OCI-LY3 (cell line): ENCODE measurements around the gene ATP5IF1.

Experiments used
- H2AFZ ChIP-seq: fragments of 200-600, 300-600 bp; shearing (Covaris generic); 2 replicates; pipeline ENCODE4 v1.6.0; 2014; ENCODE audit warnings: antibody characterized with exemption, low read depth, low read length
- H3K27ac ChIP-seq: fragments of 200-600, 300-600 bp; sonication (generic); 2 replicates; pipeline ENCODE4 v1.5.1; 2014; ENCODE audit warnings: mild to moderate bottlenecking, low read length, moderate library complexity, mixed read lengths
- H3K27me3 ChIP-seq: fragments of 200-600, 300-600 bp; sonication (generic); 2 replicates; pipeline ENCODE4 v1.6.1; 2014; ENCODE audit warnings: low read depth, low read length, mixed read lengths
- H3K36me3 ChIP-seq: fragments of 200-600, 300-600 bp; sonication (generic); replicated peaks from 2 replicates; pipeline ENCODE3; 2014; ENCODE audit warnings: low read depth, low read length, mixed read lengths
- H3K4me1 ChIP-seq: fragments of 300-600, 200-600 bp; sonication (generic); 2 replicates; pipeline ENCODE4 v1.6.1; 2014; ENCODE audit warnings: low read length, mixed read lengths
- H3K4me2 ChIP-seq: fragments of 200-600, 300-600 bp; sonication (generic); 2 replicates; pipeline ENCODE4 v1.6.1; 2014; ENCODE audit warnings: low read length, mixed read lengths
- H3K4me3 ChIP-seq: fragments of 300-600, 200-600 bp; sonication (generic); 2 replicates; pipeline ENCODE4 v1.5.1; 2014; ENCODE audit warnings: antibody characterized with exemption, mild to moderate bottlenecking, low read length, moderate library complexity
- H3K79me2 ChIP-seq: fragments of 300-600, 200-600 bp; shearing (Covaris generic); 2 replicates; pipeline ENCODE4 v1.6.1; 2014; ENCODE audit warnings: mild to moderate bottlenecking, low read length, mixed read lengths
- H3K9ac ChIP-seq: fragments of 300-600, 200-600 bp; shearing (Covaris generic); 2 replicates; pipeline ENCODE4 v1.6.0; 2014; ENCODE audit warnings: mild to moderate bottlenecking, low read length, moderate library complexity
- H3K9me3 ChIP-seq: fragments of 200-600, 300-600 bp; shearing (Covaris generic); 2 replicates; pipeline ENCODE4 v1.6.1; 2014; ENCODE audit warnings: low read length, mixed read lengths; ENCODE audit not compliant: insufficient read depth
- H4K20me1 ChIP-seq: fragments of 200-600, 300-600 bp; sonication (generic); 2 replicates; pipeline ENCODE4 v1.6.1; 2016; ENCODE audit warnings: low read length, mixed read lengths; ENCODE audit not compliant: insufficient read depth
- CTCF ChIP-seq: fragments of 200-600, 300-600 bp; sonication (generic); IDR thresholded peaks from 2 replicates; pipeline ENCODE4 v1.5.1; 2014; ENCODE audit warnings: antibody characterized with exemption, low read length, low read depth
- EZH2phosphoT487 ChIP-seq: fragments of 200-600 bp; shearing (Covaris generic); IDR thresholded peaks from 2 replicates; pipeline ENCODE4 v1.6.1; 2018; ENCODE audit warnings: antibody characterized with exemption, mixed run types, low read depth

ATP5IF1 gene

GRCh38 chr1:28280501-28280900 is 44.6 kb downstream of the ATP5IF1 start:
- Histone ChIP-seq H3K27ac (no peak overlapping the region), H3K4me2 (no peak overlapping the region), H3K9ac (no peak overlapping the region), H3K36me3 (no peaks in the 10 kb centered on the region), H3K9me3 (no peaks in the 10 kb centered on the region), H3K79me2 (no peaks in the 10 kb centered on the region), H3K27me3 (no peaks in the 10 kb centered on the region), H3K4me1 (peaks cover 7% of the 10 kb centered on the region; the same call in 1 of the 2 replicates), H2AFZ (no peak overlapping the region), H3K4me3 (no peak overlapping the region), H4K20me1 (no peaks in the 10 kb centered on the region)
- TF ChIP-seq EZH2phosphoT487, result no peak
- TF ChIP-seq CTCF, result no peak

- no peaks in the 10 kb centered on the region for H3K36me3 ChIP-seq
- no peaks in the 10 kb centered on the region for H4K20me1 ChIP-seq
- peaks cover 7% of the 10 kb centered on the region; the same call in 1 of the 2 replicates for H3K4me1 ChIP-seq
- no peak overlapping the region for H3K27ac ChIP-seq
- H3K4me2 ChIP-seq, result no peak overlapping the region
- no peaks in the 10 kb centered on the region for H3K79me2 ChIP-seq
- no peak overlapping the region for H3K4me3 ChIP-seq
- H3K27me3 ChIP-seq, result no peaks in the 10 kb centered on the region
- TF ChIP-seq CTCF (no peak), EZH2phosphoT487 (no peak)
- no peak overlapping the region for H2AFZ ChIP-seq
- no peak overlapping the region for H3K9ac ChIP-seq
- H3K9me3 ChIP-seq, result no peaks in the 10 kb centered on the region
These were observed 45.1 kb downstream of the ATP5IF1 start for GRCh38 chr1:28280977-28281381.

GRCh38 chr1:28281608-28282425 is 45.9 kb downstream of the ATP5IF1 start:
- H3K9ac ChIP-seq, result no peak overlapping the region
- H4K20me1 ChIP-seq, result no peaks in the 10 kb centered on the region
- no peak overlapping the region for H3K4me2 ChIP-seq
- no peaks in the 10 kb centered on the region for H3K9me3 ChIP-seq
- peaks cover 7% of the 10 kb centered on the region; the same call in 1 of the 2 replicates for H3K4me1 ChIP-seq
- no peak overlapping the region for H3K4me3 ChIP-seq
- H2AFZ ChIP-seq, result no peak overlapping the region
- no peak for TF ChIP-seq CTCF
- no peak for TF ChIP-seq EZH2phosphoT487
- H3K27me3 ChIP-seq, result no peaks in the 10 kb centered on the region
- no peaks in the 10 kb centered on the region for H3K79me2 ChIP-seq
- H3K27ac ChIP-seq, result no peak overlapping the region
- no peaks in the 10 kb centered on the region for H3K36me3 ChIP-seq

- no peaks in the 10 kb centered on the region for H3K79me2 ChIP-seq
- H3K4me2 ChIP-seq, result no peak overlapping the region
- H3K27me3 ChIP-seq, result no peaks in the 10 kb centered on the region
- H3K4me1 ChIP-seq, result peaks cover 7% of the 10 kb centered on the region; the same call in 1 of the 2 replicates
- no peak overlapping the region for H3K9ac ChIP-seq
- TF ChIP-seq CTCF, result no peak
- no peak for TF ChIP-seq EZH2phosphoT487
- no peak overlapping the region for H3K4me3 ChIP-seq
- H3K27ac ChIP-seq, result no peak overlapping the region
- H3K9me3 ChIP-seq, result no peaks in the 10 kb centered on the region
- H2AFZ ChIP-seq, result no peak overlapping the region
- H4K20me1 ChIP-seq, result no peaks in the 10 kb centered on the region
- no peaks in the 10 kb centered on the region for H3K36me3 ChIP-seq
These were observed 46.8 kb downstream of the ATP5IF1 start for GRCh38 chr1:28282426-28283407.
